ENCODE measurements around the gene SLC1A2.

The SLC1A2 gene

GRCh38 chr11:35305670-35306382 is 113.5 kb downstream of the SLC1A2 start:
- no peaks in the 10 kb centered on the region for H3K36me3 ChIP-seq
- TF ChIP-seq, protein P1, sequence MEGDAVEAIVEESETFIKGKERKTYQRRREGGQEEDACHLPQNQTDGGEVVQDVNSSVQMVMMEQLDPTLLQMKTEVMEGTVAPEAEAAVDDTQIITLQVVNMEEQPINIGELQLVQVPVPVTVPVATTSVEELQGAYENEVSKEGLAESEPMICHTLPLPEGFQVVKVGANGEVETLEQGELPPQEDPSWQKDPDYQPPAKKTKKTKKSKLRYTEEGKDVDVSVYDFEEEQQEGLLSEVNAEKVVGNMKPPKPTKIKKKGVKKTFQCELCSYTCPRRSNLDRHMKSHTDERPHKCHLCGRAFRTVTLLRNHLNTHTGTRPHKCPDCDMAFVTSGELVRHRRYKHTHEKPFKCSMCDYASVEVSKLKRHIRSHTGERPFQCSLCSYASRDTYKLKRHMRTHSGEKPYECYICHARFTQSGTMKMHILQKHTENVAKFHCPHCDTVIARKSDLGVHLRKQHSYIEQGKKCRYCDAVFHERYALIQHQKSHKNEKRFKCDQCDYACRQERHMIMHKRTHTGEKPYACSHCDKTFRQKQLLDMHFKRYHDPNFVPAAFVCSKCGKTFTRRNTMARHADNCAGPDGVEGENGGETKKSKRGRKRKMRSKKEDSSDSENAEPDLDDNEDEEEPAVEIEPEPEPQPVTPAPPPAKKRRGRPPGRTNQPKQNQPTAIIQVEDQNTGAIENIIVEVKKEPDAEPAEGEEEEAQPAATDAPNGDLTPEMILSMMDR (IDR thresholded peaks at IDR 0.05; ENCODE audit: low read depth, low read length) = peak; percentile 64
- H3K9me3 ChIP-seq = no peaks in the 10 kb centered on the region
- H3K4me1 ChIP-seq = no peaks in the 10 kb centered on the region
- DNase-seq = peak; percentile 45
- no peaks in the 10 kb centered on the region for H3K27me3 ChIP-seq
- no peak overlapping the region for H3K4me3 ChIP-seq (ENCODE audit: low read depth, low read length)

GRCh38 chr11:35304900-35305460 is 114.4 kb downstream of the SLC1A2 start:
- TF ChIP-seq, protein P1 (IDR thresholded peaks at IDR 0.05; ENCODE audit: low read depth, low read length) = no peak
- Histone ChIP-seq H3K27me3 (no peaks in the 10 kb centered on the region), H3K4me1 (no peaks in the 10 kb centered on the region), H3K4me3 (ENCODE audit: low read depth, low read length) (no peak overlapping the region), H3K36me3 (no peaks in the 10 kb centered on the region), H3K9me3 (no peaks in the 10 kb centered on the region)
- DNase-seq = no peak

DNA sequence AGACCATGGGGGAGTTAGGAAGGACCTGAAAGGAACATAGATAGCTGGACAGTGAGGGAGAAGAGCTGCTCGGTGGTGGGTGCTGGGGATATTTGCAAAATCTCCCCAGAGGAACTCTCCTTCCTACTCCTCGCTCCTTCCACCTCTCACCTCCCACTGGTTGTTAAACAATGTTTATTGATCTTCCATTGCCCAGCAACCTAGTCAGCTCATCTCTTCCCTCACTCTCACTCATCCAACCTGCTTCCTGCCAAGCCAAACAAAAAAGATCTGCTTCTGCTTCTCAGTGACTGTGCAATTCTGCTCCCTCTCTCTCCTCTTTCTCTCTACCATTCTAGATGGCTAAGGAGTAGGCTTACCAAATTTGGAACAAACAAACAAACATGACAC is 115.0 kb downstream of the SLC1A2 start:
- H3K4me3 ChIP-seq (ENCODE audit: low read depth, low read length) = no peak overlapping the region
- no peaks in the 10 kb centered on the region for H3K36me3 ChIP-seq
- TF ChIP-seq, protein P1 (IDR thresholded peaks at IDR 0.05; ENCODE audit: low read depth, low read length) = no peak
- no peaks in the 10 kb centered on the region for H3K4me1 ChIP-seq
- no peaks in the 10 kb centered on the region for H3K27me3 ChIP-seq
- no peaks in the 10 kb centered on the region for H3K9me3 ChIP-seq
- DNase-seq = no peak

DNA sequence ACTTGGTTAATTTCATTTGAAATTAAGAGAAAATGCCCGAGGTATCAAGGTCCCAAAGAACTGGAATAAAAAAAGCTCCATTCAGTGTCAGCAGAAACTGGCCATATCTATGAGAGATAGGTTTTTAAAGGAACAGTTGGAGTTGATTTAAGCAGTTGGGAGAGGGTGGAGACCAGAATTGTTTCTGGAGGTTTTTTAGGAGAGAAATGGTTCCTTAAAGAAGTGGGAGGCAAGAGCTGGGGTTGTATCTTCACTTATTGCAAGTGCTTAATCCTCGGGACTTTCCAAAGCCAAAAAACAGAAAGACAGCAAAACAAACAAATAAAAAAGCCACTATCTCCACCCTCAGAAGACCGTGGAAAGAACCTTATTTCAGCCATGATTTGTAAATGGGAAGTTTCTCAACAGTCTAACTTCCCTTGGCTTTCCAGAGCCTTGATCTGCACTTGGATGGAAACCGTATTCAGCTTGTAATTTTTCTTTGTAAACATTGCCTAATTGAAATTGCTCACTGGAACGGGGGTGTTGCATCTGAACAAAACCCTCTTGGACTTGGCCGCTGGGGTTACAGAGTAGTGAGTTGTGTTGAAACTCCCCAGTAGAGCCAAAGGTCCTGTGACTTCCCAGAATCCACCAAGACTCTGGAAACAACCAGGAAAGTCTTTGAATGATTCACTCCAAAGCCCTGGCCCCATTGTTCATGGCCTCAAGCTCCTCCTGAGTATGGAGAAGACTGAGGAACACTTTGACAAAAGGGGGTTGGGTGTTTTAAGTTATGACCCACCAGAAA is 115.6 kb downstream of the SLC1A2 start:
- DNase-seq = no peak
- TF ChIP-seq, protein P1 (IDR thresholded peaks at IDR 0.05; ENCODE audit: low read depth, low read length) = no peak
- Histone ChIP-seq H3K4me1 (no peaks in the 10 kb centered on the region), H3K27me3 (no peaks in the 10 kb centered on the region), H3K4me3 (ENCODE audit: low read depth, low read length) (no peak overlapping the region), H3K36me3 (no peaks in the 10 kb centered on the region), H3K9me3 (no peaks in the 10 kb centered on the region)

GRCh38 chr11:35302398-35302797 is 117.0 kb downstream of the SLC1A2 start:
- TF ChIP-seq, protein P1 (IDR thresholded peaks at IDR 0.05; ENCODE audit: low read depth, low read length) = no peak
- H3K27me3 ChIP-seq = no peaks in the 10 kb centered on the region
- no peak overlapping the region for H3K4me3 ChIP-seq (ENCODE audit: low read depth, low read length)
- no peak for DNase-seq
- no peaks in the 10 kb centered on the region for H3K9me3 ChIP-seq
- no peaks in the 10 kb centered on the region for H3K36me3 ChIP-seq
- no peaks in the 10 kb centered on the region for H3K4me1 ChIP-seq

DNA sequence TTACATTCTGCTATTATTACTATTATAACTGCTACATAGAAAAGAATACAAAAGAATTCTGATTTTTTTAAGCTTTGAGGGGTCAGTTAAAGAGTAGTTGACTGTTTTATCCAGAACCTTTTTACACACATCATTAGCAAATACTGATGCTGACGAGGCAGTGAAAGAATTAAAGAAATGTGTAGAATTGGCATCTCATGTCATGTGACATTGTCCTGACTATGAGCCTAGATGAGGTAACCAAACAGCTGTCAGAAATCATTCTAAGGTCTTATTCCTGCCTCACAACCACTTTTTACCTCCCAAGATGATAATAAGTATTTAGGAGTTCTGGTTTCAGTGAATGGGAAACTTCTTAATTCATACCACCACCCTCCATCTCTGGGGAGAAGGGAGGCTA is 121.0 kb downstream of the SLC1A2 start:
- Histone ChIP-seq H3K9me3 (no peaks in the 10 kb centered on the region), H3K4me1 (no peaks in the 10 kb centered on the region), H3K27me3 (no peaks in the 10 kb centered on the region), H3K36me3 (no peaks in the 10 kb centered on the region), H3K4me3 (ENCODE audit: low read depth, low read length) (no peak overlapping the region)
- DNase-seq = no peak
- TF ChIP-seq, protein P1 (IDR thresholded peaks at IDR 0.05; ENCODE audit: low read depth, low read length) = no peak
